Midbrain (tissue), 1 donor: Measurements from ENCODE around the gene TAGLN3.

Experiments
- DNase-seq: peaks from one replicate; lab custom pipeline; 2025; lab: John Stamatoyannopoulos, UW

The TAGLN3 gene

DNA sequence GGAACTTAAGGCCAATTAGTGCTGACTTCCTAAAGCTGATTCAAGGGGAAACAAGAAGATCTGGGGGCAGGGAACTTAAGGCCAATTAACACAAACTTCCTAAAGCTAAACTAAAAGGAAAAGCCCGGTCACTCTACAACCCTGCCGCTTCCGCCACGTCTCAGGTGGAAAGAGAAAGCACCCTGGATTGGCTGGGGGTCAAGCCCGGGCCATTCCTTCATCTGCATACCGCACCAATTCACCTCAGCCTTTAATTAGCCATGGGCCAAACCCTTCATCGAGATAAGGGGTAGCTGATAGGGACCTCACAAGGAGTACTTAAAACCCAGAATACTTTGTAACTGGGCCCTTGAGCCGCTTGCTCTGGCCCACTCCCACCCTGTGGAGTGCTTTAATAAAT is 50.2 kb downstream of the TAGLN3 start:
- no peak for DNase-seq

DNA sequence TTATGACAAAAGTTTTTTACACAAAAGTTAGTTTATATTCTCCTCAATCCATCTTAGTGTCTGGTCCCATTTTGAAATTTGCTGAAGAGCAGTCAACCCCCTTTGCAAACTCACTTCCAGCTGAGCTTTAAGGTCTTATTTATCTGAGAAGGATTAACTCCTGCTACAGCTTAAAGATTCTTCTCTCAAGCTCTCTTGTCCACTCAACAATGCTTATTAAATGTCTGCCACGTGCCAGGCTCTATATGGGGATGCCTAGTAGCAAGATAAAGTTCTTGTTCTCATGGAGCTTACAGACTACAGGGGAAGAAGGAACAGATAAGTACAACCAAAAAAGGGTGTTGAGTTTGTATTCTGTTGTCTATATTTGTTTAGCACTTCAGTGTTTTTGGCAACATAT is 54.5 kb downstream of the TAGLN3 start:
- no peak for DNase-seq

DNA sequence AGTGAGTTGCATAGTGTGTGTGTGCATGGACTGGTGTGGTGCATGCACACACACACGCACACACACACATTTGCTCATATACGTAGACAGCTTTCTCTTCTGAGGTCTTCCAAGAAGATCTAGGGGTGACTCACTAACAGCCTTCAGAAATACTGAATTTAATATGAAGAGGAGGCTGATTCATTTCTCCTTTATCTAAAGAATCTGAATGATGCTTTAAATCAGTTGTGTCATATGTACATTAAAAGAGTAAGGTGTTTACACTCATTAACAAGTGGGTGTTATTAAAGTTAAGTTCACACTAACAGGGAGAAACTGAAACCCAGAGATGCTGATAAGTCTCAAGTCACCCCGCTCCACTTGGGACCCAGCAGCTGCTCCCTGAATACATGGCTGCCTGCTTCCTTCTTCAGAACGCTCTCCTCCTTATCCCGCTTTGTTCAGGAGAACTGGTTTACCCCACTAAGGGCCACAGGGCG is 57.8 kb downstream of the TAGLN3 start:
- no peak for DNase-seq

DNA sequence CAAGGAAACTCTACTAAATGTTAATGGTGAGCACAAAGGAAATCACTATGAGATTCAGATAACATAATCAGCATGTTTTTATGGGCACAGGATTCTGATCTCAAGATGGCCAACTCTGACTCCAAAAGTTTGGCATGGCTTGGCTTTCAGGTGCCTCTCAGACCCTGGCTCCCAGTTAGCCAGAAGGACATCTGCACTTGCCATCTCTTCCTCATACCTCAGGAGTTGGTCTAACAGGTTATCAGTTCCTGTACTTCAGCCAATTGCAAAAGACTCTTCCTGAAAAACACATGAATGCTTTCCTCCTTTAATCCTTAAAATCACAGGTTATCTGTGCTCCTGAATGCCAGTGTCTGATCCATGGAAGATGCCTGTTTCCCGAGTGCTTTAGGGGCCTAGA is 60.8 kb downstream of the TAGLN3 start:
- DNase-seq = no peak

DNA sequence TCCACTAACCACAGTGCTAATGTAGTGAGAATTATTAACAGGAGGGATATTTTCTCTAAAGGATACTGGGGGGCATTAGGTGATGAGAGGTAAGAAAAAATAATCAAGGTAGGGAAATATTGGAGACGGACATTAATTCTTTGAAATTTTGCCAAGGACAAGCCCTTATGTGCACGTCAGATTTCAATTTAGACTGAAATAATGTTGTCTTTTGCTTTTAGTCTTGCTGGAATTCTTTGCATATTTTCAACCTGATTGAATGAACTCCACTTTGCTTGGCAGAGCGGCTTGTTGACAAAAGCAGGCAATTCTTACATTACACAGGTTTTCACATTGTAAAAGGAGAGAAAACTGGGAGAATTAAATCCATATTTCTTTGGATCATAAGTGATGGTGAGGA is 62.4 kb downstream of the TAGLN3 start:
- no peak for DNase-seq
